DND-41 (cell line): ENCODE results near the gene G6PC3.

Experiments used
- EZH2 ChIP-seq: IDR thresholded peaks from 3 replicates; pipeline ENCODE4 v1.6.1; 2012; ENCODE audit warnings: borderline replicate concordance, low read depth, mild to moderate bottlenecking, moderate library complexity, low read length, inconsistent platforms; ENCODE audit not compliant: severe bottlenecking
- TF ChIP-seq, protein P1 (sequence below): IDR thresholded peaks from 2 replicates; pipeline ENCODE4 v1.5.1; 2012; ENCODE audit warnings: borderline replicate concordance, low read length, moderate library complexity, mild to moderate bottlenecking; ENCODE audit not compliant: poor library complexity, severe bottlenecking; ENCODE audit errors: extremely low read depth

DNA sequence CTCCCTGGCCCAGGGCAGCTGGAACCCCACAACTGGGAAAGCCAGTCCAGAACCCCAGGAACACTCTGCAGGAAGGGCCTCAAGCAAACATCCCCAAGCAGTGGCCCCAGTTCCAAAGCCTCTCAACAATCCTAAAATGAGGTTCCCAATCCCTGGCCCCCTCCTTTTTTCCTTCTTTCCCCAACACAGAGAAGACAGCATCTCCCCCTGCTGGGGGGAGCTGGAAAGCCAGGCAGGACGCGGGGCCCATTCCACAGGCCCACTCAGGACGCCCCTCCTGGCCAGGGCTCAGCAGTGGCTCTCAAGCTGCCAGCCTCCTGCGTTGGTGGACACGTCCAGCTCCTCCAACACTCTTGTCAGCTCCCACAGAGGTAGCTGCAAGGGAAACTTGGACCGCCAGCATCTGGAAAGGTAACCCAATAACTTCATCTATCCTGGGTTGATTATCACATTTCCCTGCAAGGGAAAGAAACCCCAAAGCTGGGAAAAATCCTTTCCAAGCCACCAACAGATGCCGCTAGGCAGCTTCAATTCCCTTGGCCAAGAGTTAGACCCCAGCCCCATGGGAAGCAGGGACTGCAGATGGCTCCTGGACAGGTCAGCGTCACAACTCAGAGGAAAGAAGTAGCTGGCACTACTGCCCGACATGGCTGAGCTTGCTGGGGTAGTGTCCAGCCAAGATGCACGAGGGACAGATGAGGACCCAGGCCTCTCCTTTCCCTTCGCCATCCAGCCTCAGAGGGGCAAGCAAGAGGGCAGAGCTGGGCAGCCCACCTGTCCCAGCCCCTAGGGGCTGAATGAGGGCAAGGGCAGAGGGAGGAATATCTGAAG is 45.3 kb downstream of the G6PC3 start:
- TF ChIP-seq, protein P1, sequence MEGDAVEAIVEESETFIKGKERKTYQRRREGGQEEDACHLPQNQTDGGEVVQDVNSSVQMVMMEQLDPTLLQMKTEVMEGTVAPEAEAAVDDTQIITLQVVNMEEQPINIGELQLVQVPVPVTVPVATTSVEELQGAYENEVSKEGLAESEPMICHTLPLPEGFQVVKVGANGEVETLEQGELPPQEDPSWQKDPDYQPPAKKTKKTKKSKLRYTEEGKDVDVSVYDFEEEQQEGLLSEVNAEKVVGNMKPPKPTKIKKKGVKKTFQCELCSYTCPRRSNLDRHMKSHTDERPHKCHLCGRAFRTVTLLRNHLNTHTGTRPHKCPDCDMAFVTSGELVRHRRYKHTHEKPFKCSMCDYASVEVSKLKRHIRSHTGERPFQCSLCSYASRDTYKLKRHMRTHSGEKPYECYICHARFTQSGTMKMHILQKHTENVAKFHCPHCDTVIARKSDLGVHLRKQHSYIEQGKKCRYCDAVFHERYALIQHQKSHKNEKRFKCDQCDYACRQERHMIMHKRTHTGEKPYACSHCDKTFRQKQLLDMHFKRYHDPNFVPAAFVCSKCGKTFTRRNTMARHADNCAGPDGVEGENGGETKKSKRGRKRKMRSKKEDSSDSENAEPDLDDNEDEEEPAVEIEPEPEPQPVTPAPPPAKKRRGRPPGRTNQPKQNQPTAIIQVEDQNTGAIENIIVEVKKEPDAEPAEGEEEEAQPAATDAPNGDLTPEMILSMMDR = peak; percentile 79
- TF ChIP-seq EZH2 = no peak
